Mesothelial cell of epicardium (in vitro differentiated cells): ENCODE measurements around the gene CHD2. TPM values are rescaled to one million over a fixed set of nuclear protein-coding genes. Genes with fewer than 3 reads are reported as not detected.

Source experiments
- DNase-seq, 2 experiments: peaks; one replicate each; pipeline ENCODE4 v3.0.0; 2021; ENCODE audit warnings: low spot score in 2 of 2; ENCODE audit not compliant: unreplicated experiment in 2 of 2
- H3K27ac Mint-ChIP-seq: 2 replicates; pipeline ENCODE4 v1.8.0; 2021; ENCODE audit warnings: mixed read lengths
- H3K27me3 Mint-ChIP-seq: 2 replicates; pipeline ENCODE4 v1.8.0; 2021; ENCODE audit warnings: low read depth, mixed read lengths
- H3K36me3 Mint-ChIP-seq: 2 replicates; pipeline ENCODE4 v1.8.0; 2021; ENCODE audit warnings: mixed read lengths
- H3K4me1 Mint-ChIP-seq: 2 replicates; pipeline ENCODE4 v1.8.0; 2021; ENCODE audit warnings: mixed read lengths
- H3K4me3 Mint-ChIP-seq: 2 replicates; pipeline ENCODE4 v1.8.0; 2021; ENCODE audit warnings: mild to moderate bottlenecking, moderate library complexity, mixed read lengths
- H3K9me3 Mint-ChIP-seq: 2 replicates; pipeline ENCODE4 v1.8.0; 2021; ENCODE audit warnings: mixed read lengths
- total RNA-seq: library from RNA; stranded (reverse); gene quantifications from 3 replicates; pipeline ENCODE4 v1.2.1, GENCODE V29; 2021
- TF ChIP-seq, protein P1 (sequence below): fragments of 200-600 bp; sonication (generic); IDR thresholded peaks from one replicate; pipeline ENCODE4 v1.5.0; 2021; ENCODE audit warnings: antibody characterized with exemption; ENCODE audit not compliant: unreplicated experiment

The CHD2 gene
- total RNA-seq, 1 donor from 2014 or later: 178 TPM

- TF ChIP-seq, protein P1, sequence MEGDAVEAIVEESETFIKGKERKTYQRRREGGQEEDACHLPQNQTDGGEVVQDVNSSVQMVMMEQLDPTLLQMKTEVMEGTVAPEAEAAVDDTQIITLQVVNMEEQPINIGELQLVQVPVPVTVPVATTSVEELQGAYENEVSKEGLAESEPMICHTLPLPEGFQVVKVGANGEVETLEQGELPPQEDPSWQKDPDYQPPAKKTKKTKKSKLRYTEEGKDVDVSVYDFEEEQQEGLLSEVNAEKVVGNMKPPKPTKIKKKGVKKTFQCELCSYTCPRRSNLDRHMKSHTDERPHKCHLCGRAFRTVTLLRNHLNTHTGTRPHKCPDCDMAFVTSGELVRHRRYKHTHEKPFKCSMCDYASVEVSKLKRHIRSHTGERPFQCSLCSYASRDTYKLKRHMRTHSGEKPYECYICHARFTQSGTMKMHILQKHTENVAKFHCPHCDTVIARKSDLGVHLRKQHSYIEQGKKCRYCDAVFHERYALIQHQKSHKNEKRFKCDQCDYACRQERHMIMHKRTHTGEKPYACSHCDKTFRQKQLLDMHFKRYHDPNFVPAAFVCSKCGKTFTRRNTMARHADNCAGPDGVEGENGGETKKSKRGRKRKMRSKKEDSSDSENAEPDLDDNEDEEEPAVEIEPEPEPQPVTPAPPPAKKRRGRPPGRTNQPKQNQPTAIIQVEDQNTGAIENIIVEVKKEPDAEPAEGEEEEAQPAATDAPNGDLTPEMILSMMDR: no peak
- Mint-ChIP-seq H3K36me3 (peaks cover 1% of the 10 kb centered on the region), H3K27me3 (no peaks in the 10 kb centered on the region), H3K4me3 (peak overlapping the region; percentile 90), H3K9me3 (no peaks in the 10 kb centered on the region), H3K4me1 (peaks cover 60% of the 10 kb centered on the region), H3K27ac (peak overlapping the region; percentile 100)
- no peak for DNase-seq
Observed at GRCh38 chr15:92904722-92905571, 4.8 kb downstream of the CHD2 start.

DNA sequence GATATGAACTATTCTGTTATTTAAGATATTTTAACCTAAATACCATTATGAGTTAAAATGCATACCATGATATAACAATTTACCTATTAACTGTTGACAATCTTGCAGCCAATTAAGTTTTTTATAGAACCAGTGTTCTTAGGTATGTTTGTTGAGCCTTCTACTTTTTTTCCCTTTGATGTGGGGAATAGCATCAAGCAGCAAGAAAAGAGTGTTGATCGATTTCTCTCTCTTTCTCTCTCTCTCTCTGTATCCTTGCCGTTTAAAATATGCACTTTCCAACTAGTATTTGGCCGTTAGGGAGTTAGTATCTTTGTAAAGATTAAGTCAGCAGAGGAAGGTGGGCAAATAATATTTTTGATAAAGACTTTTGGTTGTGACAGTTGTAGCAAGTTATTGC is 5.9 kb downstream of the CHD2 start:
- peak overlapping the region; percentile 90 for H3K4me3 Mint-ChIP-seq
- no peaks in the 10 kb centered on the region for H3K9me3 Mint-ChIP-seq
- peak overlapping the region; percentile 100 for H3K27ac Mint-ChIP-seq
- no peak for DNase-seq
- peaks cover 66% of the 10 kb centered on the region for H3K4me1 Mint-ChIP-seq
- H3K27me3 Mint-ChIP-seq: no peaks in the 10 kb centered on the region
- TF ChIP-seq, protein P1: no peak
- H3K36me3 Mint-ChIP-seq: peaks cover 1% of the 10 kb centered on the region

DNA sequence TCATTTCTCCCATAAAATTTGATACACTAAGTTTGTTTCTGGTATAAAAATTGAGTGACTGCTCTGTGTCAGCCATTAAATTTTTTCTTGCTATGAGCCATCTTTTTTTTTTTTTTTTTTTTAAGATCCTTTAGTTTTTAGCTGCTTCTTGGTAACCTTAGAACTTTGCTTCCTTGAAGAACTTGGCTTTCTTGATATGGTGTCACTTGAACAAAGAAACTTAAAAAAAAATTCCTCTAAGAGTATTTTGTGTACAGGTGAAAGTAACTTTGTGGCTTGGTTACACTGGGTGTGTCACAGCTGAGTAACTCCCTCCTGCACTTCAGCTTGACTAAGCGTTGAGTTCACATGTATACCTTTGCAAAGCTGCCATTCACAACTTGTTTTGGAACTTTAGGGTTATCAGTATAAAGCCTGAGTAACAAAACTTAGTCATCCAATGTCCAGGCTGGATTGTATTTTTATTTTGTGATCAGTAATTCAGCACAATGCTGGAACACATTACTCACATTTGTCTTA is 6.5 kb downstream of the CHD2 start:
- Mint-ChIP-seq H3K9me3 (no peaks in the 10 kb centered on the region), H3K36me3 (peaks cover 6% of the 10 kb centered on the region), H3K27me3 (no peaks in the 10 kb centered on the region), H3K27ac (peak overlapping the region; percentile 100), H3K4me3 (peak overlapping the region; percentile 90), H3K4me1 (peaks cover 70% of the 10 kb centered on the region)
- TF ChIP-seq, protein P1: no peak
- no peak for DNase-seq

DNA sequence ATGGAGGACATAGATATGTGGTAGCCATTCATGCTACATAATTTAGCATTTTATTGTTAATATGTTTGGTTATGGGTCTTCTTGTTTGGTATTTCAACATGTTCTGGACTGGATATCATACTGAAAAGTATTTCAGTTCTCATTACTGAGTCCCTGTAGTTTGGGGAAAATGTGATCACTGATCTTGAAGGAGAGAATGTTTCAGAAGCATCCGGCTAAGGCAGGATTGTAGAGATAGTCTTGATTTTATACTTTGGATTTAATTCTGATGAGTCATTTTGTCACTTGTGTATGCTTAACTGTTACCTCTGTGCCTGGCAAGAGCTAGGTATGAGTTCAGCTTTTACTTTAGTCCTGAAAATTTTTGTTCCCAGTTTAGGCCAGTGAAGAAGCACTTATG is 7.1 kb downstream of the CHD2 start:
- H3K27me3 Mint-ChIP-seq: no peaks in the 10 kb centered on the region
- peaks cover 12% of the 10 kb centered on the region for H3K36me3 Mint-ChIP-seq
- TF ChIP-seq, protein P1: no peak
- H3K27ac Mint-ChIP-seq: peak overlapping the region; percentile 100
- peak overlapping the region; percentile 22 for H3K4me3 Mint-ChIP-seq
- DNase-seq: no peak
- peaks cover 76% of the 10 kb centered on the region for H3K4me1 Mint-ChIP-seq
- no peaks in the 10 kb centered on the region for H3K9me3 Mint-ChIP-seq

GRCh38 chr15:92907896-92908712 is 8.0 kb downstream of the CHD2 start:
- H3K27ac Mint-ChIP-seq: peak overlapping the region; percentile 100
- H3K4me3 Mint-ChIP-seq: peak overlapping the region; percentile 22
- peaks cover 14% of the 10 kb centered on the region for H3K36me3 Mint-ChIP-seq
- TF ChIP-seq, protein P1: no peak
- H3K4me1 Mint-ChIP-seq: peaks cover 72% of the 10 kb centered on the region
- H3K27me3 Mint-ChIP-seq: no peaks in the 10 kb centered on the region
- no peaks in the 10 kb centered on the region for H3K9me3 Mint-ChIP-seq
- no peak for DNase-seq
